NCI-H2227 (cell line): ENCODE measurements around the gene DDX18.

Source experiments
- DNase-seq: peaks from one replicate; lab custom pipeline; 2025; ENCODE audit not compliant: unreplicated experiment; lab: John Stamatoyannopoulos, UW

DDX18 gene

GRCh38 chr2:117833911-117834310, 19.4 kb downstream of the DDX18 start:
- no peak for DNase-seq

GRCh38 chr2:117834992-117835391, 20.5 kb downstream of the DDX18 start:
- DNase-seq, result no peak

- DNase-seq, result peak; percentile 81
These were observed 21.7 kb downstream of the DDX18 start for GRCh38 chr2:117835990-117836760.

GRCh38 chr2:117845304-117845703, 30.8 kb downstream of the DDX18 start:
- no peak for DNase-seq

GRCh38 chr2:117850015-117850414, 35.5 kb downstream of the DDX18 start:
- DNase-seq, result peak; percentile 14

- DNase-seq, result no peak
These were observed 36.0 kb downstream of the DDX18 start for GRCh38 chr2:117850461-117850860.

- no peak for DNase-seq
These were observed 37.5 kb downstream of the DDX18 start for GRCh38 chr2:117851969-117852368.

GRCh38 chr2:117853316-117853715, 38.8 kb downstream of the DDX18 start:
- no peak for DNase-seq

GRCh38 chr2:117853873-117854272, 39.4 kb downstream of the DDX18 start:
- no peak for DNase-seq

GRCh38 chr2:117854610-117855009, 40.1 kb downstream of the DDX18 start:
- no peak for DNase-seq

GRCh38 chr2:117855886-117856285, 41.4 kb downstream of the DDX18 start:
- no peak for DNase-seq

GRCh38 chr2:117856415-117857210, 42.1 kb downstream of the DDX18 start:
- DNase-seq, result no peak

- DNase-seq, result peak; percentile 13
These were observed 43.8 kb downstream of the DDX18 start for GRCh38 chr2:117858336-117858735.

GRCh38 chr2:117858892-117859531, 44.5 kb downstream of the DDX18 start:
- peak; percentile 58 for DNase-seq

GRCh38 chr2:117859532-117859911, 45.0 kb downstream of the DDX18 start:
- DNase-seq, result no peak

GRCh38 chr2:117859924-117860647, 45.6 kb downstream of the DDX18 start:
- DNase-seq, result no peak

- no peak for DNase-seq
These were observed 48.0 kb downstream of the DDX18 start for GRCh38 chr2:117862459-117862858.

GRCh38 chr2:117875786-117876185, 61.3 kb downstream of the DDX18 start:
- no peak for DNase-seq

GRCh38 chr2:117879003-117879402, 64.5 kb downstream of the DDX18 start:
- DNase-seq, result no peak
